Hematopoietic multipotent progenitor cell treated with erythropoietin and hydrocortisone succinate and interleukin-3 and kit ligand, for 4 days (in vitro differentiated cells): ENCODE data around the gene GNAI1.
A peak's percentile ranks its signal among the peaks of the same experiment; 100 is the strongest.

Source experiments
- DNase-seq: peaks from one replicate; pipeline ENCODE4 v3.0.0-alpha.2; 2015

GNAI1 gene

DNA sequence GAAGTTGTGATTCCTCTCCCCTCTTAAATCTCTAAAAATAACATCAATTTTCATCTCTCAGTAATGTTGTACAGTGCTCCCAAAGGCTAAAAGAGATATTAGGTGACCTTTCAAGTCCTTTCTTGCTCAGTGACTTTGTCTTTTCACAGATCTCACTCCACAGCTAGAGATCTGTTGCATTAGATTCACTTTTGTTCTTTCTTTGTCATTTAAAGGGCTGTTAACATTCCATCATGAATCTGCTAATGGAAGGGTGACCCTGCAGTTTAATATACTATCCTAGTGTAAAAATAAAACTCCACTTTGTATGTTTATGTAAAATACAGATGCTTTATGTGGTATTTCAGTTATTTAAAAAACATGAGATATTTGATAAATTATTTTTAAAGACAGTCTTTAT is 30.5 kb downstream of the GNAI1 start:
- no peak for DNase-seq

DNA sequence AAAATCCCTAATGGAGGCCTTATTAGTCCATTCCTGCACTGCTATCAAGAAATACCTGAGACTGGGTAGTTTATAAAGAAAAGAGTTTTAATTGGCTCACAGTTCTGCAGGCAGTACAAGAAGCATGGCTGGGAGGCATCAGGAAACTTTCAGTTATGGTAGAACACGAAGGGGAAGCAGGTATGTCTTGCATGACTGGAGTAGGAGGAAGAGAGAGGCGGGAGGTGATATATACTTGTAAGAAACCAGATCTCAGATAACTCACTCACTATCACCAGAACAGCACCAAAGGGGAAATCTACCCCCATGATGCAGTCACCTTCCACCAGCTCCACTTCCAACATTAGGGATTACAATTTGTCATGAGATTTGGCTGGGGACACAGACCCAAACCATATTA is 35.8 kb downstream of the GNAI1 start:
- DNase-seq, result no peak

DNA sequence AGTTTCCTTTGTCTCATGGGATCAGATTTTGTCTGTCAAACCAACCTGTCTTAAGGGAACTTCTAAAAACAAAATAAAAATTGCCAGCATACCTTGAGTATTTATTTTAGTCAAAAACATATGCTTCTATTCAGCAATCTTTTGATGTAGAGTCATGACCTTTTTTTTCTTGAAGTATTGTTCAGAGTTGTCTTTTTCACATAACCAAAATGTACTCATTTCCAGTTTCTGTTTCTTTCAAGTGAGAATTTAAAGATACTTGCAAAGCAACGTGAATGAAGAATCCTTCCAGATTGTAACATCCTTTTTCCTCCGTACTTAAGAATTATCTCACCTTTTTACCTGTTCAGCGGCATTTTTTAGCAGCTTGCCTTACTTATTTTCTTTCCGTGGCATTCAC is 37.8 kb downstream of the GNAI1 start:
- DNase-seq, result no peak

DNA sequence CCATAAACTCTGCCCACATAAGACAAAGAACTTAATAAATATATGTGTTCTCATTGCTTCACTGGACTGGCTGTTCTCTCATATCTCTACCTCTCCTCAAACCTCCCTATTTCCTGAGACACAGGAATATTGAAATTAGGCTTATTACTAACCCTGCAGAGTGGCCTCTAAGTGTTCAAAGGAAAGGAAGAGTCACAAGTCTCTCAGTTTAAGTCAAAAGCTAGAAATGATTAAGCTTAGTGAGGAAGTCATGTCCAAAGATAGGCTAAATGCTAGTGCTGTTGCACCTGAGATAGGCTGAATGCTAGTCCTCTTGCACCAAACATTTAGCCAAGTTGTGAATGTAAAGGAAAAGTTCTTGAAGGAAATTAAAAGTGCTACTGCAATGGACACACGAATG is 41.1 kb downstream of the GNAI1 start:
- DNase-seq, result no peak

DNA sequence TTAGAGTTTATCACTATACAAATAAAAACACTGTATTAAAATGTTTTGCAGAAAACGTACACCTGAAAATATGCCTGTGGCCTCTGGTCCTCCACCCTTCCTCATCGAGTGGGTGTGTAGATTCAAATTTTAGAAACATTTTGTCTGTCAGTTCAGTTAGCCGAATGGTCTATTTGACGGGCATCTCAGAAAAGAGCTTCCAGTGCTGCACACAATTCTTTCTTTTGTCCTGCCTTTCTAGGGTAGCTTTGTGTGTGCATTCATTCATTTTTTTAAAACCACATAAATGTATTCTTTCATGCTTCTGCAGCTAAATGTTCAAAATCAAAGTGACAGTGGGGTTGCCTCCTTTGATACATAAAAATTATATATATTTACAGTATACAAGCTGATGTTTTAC is 46.8 kb downstream of the GNAI1 start:
- DNase-seq, result no peak

DNA sequence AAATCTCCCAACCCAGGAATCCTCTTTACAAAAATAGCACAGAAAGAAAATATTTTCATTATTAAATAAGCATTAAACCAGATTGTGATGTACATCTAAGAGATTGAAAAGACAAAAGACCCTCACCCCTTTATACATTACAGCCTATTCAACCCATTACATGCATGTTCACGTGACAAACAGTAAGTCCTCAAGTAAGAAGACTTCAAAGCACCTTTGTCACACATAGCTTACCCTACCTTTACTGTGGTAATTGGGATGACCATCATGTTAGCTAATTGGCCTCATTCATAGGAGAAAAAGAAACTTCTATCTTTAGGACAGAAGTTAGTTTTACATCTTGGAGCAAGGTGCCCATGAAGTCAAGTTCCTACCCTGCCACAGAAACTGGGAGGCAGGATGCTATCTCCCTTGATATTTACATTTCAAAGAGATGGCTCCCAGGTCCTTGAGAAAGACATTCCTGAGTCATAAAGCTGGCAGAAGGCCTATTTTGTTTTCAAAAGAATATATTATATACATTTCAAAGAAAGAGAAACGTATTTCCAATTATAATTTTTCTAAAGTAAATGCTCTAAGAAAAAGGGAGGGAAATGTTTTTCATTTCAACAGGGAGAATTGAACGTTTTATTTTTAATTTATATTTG is 48.1 kb downstream of the GNAI1 start:
- no peak for DNase-seq

DNA sequence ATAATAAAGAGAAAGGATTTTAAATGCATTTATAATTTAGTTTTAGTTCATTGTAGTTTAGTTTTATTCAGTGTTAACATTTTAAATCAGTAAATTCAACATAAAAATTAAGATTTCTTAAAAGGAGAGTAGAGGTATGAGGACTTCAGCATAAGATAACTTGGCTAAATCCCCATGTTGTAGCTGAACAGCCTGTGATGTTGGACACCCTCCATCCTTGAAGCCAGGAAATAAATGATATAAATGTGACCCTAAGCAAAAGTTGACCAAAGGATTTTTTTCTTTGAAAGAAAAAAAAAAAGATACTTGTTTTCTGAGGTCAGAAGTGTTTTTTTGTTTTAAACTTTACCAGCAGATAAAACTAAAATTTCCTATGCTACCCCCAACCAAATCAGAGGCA is 48.7 kb downstream of the GNAI1 start:
- DNase-seq, result no peak

DNA sequence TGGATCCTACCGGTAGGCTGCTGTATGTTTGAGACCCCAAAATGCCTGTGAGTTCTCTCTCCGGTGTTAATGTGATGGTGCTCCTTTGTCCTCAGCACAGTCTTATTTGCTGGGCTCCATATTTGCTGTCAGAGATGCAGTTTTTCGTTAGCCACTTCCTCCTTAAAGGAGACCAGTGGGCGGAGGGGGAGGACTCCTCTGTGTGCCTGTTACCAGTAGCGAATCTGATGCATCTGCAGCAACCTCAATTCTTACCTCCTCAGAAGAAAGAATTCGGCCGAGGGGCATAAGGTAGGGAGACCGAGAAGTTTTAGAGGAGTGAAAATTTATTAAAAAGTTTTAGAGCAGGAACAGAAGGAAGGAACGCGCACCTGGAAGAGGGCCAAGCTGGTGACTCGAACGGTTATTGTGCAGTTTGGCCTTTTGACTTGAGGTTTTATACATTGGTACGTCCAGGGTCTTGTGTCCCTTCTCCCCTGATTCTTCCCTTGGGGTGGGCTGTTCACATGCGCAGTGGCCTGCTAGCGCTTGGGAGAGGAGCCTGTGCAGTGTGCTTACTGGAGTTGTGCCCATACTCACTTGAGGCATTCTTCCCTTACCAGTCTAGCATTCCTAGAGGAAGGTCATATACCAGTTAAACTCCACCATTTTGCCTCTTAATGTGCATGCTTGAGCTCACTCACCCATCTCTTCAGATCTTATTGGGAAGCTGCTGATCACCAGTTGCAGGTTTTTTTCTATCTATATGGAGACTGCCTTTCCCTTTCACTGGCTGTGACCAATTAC is 49.5 kb downstream of the GNAI1 start:
- DNase-seq, result no peak

DNA sequence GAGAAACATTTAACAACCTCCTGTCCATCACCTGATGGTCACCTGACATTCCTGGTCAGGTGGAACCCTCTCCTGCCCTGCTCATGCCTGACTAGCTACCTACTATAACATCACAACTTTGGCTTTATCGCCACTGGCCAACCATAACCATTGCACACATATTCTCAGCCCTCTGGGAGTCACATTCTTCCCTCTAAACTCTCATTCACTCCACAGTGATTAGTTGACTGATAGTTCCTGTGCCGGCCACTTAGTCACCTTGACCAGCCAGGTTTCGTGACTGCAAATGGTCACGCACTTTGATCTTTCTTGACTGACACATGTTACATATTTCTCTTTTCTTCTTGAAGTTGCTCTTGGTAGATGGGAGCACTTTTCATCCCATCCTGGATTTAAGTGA is 50.1 kb downstream of the GNAI1 start:
- no peak for DNase-seq

DNA sequence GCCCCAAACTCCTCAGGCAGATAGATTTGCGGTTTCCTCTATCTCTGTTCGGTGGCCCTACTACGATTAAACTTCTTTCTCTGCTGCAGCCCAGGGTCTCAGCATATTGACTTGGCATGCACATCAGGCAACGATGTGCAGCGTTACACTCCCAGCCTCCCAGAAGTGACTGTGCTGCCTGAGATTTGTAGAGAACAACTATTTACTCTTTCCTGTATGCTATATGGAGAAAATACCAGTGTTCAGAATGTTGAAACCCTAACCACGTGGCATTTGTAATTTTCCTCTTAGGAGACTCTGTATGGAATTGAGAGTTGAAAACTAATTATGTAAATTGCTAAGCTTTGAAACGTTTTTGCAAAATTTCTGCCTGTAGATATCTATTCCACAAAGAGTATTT is 50.9 kb downstream of the GNAI1 start:
- no peak for DNase-seq

DNA sequence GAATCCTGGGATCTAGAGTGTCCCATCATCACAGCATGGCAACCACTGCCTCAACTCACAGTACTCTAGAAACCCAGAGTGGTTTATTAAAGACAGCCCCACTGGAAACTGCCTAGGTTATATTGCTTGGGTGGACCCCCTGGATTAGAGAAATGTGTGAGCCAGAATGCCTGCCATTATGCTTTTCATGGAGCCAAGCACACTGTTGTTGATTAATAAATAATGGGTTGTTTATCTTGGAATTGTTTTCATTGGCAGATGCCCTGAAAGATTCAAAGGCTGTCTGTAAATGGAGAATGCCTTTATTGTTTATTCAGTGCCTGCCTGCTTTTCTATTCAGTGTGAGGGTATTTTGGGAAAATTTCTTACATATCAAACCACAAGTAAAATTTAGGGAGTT is 52.1 kb downstream of the GNAI1 start:
- DNase-seq, result no peak

DNA sequence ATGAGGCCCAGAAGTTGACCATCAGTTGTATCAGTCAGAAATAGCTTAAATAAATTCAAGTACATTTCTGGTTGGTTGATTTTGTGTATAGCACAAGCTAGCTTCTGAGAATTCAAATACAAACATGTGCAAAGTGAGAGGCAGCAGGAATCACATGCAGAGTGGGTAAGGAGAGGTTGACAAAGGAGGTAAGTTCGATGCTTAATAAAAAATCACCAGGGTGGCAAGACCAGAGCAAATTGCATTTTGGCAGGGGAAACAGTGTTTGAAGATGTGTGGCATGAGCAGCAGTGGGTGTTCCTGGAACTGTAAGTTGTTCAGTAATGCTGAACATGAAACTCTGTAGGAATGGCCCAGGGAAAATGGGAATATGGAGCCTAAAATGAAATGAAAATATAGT is 52.6 kb downstream of the GNAI1 start:
- DNase-seq, result no peak

DNA sequence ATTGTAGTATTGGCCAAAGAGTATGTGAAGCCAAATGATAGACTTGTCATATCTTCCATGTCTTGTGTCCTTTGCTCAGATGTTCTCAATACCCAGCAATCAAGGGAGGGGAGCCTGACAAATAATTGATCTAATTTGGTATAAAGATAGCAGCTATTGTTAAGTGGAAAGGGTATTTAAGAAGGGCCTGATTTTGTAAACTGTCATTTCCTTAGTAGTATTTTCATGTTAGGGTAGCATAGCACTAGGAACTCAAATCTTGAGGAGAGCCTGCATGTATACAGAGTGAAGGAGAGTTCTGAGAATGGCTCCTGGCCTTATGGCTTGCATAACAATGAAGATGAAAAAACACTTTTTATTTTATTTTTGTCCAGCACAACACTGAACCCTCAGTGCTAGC is 53.1 kb downstream of the GNAI1 start:
- no peak for DNase-seq

DNA sequence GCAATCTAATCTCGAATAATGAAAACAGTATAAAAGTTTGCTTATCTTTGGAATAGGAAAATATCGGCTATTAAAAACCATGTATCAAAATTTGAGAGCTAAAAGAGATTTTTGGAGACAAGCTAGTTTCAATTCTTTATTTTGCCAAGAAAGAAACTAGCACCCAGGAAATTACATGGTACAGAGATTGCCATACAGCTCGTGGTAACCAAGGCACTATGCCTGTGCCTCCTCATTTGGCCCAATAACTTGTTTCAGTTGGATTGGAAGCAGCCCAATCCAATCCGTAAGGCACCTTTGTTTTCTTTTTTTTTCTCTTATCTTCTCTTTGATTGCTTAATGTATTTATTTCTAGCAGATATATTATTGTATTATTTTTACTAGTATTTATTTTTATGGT is 55.0 kb downstream of the GNAI1 start:
- no peak for DNase-seq

DNA sequence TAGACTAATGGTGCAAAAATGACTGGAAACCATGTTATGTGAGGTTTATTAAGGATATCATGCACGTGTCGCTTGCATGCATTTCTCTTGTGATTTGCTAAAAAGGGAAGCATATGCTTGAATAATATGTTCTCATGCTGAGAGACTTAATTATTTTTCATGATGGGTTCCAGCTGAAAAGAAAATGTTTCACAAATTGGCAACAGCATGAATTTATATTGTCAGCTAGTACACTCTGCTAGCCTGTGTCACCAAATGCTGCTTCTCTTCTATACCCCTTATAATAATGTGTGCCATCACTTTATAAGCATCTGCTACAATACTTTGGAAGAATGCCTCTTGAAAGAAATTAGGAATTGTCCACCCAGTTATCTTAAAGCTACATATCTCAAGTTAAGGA is 63.0 kb downstream of the GNAI1 start:
- DNase-seq, result no peak

DNA sequence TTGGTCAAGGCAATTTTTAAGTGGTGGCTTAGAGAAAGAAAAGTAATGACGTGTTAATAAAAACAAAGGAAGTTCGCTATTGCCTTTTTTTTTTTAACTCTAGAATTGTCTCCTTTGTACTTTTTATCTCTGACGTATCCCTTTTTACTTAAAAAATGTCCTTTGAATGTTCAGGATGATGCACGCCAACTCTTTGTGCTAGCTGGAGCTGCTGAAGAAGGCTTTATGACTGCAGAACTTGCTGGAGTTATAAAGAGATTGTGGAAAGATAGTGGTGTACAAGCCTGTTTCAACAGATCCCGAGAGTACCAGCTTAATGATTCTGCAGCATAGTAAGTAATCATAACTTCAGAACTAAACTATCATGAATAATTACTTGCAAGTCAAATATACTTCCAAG is 64.4 kb downstream of the GNAI1 start:
- no peak for DNase-seq

DNA sequence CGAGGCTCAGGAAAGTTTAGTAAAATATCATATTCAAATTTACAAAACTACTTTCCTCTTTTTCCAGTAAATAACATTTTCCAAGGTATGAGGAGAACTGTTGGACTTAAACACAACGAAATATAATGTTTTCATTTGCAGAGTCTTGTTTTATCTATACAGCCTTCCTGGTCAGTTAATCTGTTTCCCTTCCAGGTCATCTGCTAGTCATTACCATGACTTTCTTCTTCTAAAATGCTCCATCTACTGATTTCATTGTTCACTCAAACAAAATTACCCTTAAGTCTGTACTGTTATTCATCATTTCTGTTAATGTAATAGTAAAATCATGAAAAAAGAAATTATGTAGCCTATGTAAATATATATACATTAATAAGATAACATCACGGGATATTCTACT is 69.8 kb downstream of the GNAI1 start:
- DNase-seq, result no peak

DNA sequence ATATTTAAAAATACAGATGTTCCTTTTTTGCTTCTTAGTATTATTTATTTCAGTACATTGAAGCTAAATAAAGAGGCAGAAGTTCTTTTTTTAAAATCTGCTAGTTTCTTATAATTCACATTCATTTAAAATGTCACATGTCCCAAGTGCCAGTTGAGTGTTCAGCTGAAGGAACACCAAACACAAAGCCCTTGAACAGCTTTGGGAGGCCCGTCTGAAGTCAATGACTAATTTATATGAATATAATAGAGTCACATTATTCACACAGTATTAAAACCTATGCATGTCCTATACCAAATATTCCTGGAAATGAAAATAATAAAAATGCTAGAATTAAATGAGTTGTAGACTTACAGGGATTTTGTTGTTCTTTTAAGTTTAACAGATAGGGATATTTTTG is 70.3 kb downstream of the GNAI1 start:
- DNase-seq, result no peak

DNA sequence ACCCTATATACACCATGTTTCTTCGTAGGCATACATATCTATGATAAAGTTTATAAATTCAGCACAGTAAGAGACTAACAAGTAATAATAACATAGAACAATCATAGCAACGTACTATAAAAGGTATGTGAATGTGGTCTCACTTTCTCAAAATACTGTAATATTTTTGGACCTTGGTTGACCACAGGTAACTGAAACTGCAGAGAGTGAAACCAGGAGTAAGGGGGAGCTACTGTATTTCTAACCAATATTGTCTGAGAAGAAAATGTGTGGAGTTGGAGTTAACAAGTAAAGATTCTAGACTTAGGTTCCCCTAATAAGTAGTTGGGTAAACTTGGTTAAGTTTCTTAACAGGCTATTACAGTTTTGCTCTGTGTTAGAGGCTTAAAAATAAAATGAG is 72.1 kb downstream of the GNAI1 start:
- DNase-seq, result no peak

DNA sequence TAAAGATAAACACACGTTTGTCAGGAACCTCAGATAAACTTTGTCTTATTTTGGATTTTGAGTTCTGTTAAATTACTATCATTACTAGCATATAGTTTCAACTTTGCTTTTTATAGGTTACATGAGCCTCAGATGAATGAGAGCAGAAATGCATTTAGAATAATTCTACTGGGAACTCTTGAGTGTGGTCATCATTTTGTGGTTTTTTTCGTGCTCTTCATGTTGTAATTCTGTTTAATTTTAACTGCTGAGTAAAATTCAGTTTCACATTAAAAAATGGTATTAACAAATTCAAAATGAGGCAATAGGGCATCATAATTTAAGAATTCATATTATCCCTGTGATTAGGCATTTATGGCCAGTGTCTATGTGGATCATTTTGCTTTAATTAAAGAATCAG is 72.9 kb downstream of the GNAI1 start:
- DNase-seq, result peak; percentile 26

DNA sequence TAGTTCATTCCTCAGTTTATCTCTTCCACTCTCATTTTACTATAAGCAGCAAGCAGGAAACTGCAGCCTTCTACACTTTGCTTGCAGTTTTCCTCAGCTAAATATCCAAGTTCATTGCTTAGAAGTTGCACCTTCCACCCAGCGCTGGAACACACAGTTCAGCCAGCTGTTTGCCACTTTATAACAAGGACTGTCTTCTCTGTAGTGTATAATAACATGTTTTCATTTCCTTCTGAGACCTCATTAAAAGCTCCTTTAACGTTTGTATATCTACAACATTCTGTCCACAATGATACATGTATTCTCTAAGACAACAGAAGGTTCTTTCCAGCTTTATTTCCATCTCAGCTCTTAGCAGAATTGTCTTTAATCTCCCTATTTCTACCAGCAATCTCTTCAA is 74.1 kb downstream of the GNAI1 start:
- no peak for DNase-seq

DNA sequence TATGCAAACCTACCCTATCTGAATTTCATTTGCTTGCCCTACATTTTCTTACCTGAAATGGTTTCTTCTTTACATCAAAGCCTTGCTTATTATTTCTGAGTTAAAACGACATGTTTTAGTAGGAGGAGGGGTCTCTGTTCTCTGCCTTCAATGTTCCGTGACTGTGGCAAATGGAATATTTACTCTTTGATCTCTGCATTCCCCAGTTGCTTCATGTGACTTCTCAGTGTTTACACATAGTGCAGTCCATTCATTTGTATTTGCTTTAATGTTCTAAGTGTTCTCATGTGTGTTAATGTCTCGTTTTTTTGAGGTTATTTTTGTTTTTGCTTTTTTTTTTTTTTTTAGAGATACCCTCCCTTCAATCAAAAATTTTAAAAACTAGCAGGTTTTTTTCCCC is 75.8 kb downstream of the GNAI1 start:
- DNase-seq, result no peak

DNA sequence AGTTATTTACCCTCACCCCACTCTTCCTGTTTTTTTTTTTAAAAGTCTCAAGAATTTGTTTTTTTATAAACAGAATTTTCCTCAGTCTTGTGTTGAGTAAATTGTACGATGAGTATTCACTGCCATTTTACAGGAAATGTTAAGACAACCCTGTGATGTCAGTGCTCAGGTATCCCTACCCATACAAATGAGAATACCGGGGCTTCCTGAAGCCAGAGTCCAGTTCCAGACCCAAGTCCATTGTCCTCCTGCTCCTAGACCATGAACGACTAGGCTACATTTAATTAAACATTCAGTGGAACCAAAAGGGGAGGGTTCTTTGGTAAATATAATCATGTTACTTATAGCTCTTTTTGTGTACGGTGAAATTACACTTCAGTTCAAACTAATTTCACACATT is 79.2 kb downstream of the GNAI1 start:
- no peak for DNase-seq

DNA sequence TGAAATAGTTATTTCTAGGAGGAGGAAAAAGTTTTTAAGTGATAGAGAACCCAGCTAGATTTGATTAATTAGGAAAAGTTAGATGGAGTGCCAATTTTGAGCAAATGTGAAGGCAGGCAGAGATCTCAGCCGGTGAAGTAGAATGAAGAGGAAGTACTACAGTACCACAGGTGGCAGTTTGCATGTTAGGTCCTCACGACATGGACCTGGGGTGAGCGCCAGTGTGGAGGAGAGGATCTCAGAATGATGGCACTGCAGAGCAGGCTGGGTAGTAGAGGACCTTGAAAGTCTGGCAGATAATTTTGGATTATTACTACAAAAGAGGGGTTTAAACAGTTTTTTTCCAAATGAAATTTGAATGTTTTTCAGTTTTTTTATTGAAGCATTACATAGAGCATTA is 81.1 kb downstream of the GNAI1 start:
- no peak for DNase-seq
